Right lobe of liver (tissue), 4 donors: Measurements from ENCODE around the gene PTMA.

ENCODE experiments used
- POLR2A ChIP-seq: fragments of 450-650 bp; IDR thresholded peaks from one replicate; pipeline ENCODE4 v1.6.1; 2017; ENCODE audit warnings: antibody characterized with exemption, mild to moderate bottlenecking
- TF ChIP-seq, protein P1 (sequence below), 4 donors: fragments of 200-600 bp in 3 of 4; fragments of 450-650 bp in 1 of 4; IDR thresholded peaks; one replicate each; pipeline versions ENCODE4 v1.5.1 to v1.8.0; 2016 to 2022; ENCODE audit warnings: antibody characterized with exemption in 4 of 4, mild to moderate bottlenecking in 2 of 4
- donor health status: DM: no; HTN: no; CAD: no.
- donor health status: DM: no; HTN: no; CAD: no.
- donor health status: DM: no; HTN: yes; CAD: no.

DNA sequence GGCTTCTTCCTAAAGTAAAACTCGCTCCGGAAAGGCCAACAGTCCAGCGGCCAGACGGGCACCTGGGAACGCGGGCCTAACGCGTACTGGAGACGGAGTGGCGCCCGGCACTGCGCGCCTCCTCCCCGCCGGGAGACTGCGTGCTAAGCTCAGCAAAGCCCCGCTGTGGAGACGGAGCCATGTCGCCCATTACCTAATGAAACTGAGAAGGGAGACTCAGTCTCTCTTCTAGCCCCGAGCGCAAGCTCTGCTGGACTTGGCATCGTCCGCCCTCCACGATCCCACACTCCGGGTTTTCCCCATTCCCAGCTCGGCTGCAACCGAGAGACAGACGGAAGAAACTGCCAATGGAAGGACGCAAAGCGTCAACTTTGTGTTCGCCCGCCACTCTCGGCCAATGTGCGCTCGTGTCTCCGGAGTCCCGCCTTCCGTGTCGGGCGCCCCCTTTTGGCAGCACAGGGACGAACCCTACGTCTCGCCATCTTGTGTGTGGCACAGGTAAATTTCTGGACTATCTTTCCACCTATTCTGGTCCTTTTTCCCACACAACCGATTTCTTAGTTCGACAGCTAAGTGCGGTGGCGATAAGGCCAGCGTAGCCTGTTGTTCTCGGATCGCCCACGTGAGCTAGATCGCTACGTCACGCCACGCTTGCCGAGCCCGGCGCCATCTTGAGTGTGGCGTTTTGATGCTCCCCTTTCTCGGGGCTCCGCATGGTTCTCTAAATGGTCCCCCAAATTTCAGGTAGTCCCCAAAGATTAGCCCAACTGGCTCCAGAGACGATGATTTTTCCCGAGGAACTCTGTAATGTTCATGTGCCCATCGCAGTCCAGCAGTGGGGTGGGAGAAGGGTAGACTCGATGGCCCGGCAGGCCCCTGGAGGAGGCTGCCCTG is 1.3 kb upstream of the PTMA start:
- TF ChIP-seq, protein P1, sequence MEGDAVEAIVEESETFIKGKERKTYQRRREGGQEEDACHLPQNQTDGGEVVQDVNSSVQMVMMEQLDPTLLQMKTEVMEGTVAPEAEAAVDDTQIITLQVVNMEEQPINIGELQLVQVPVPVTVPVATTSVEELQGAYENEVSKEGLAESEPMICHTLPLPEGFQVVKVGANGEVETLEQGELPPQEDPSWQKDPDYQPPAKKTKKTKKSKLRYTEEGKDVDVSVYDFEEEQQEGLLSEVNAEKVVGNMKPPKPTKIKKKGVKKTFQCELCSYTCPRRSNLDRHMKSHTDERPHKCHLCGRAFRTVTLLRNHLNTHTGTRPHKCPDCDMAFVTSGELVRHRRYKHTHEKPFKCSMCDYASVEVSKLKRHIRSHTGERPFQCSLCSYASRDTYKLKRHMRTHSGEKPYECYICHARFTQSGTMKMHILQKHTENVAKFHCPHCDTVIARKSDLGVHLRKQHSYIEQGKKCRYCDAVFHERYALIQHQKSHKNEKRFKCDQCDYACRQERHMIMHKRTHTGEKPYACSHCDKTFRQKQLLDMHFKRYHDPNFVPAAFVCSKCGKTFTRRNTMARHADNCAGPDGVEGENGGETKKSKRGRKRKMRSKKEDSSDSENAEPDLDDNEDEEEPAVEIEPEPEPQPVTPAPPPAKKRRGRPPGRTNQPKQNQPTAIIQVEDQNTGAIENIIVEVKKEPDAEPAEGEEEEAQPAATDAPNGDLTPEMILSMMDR (IDR thresholded peaks at IDR 0.05) = peak; percentile 76 to 95 (median 88)
- TF ChIP-seq POLR2A = peak; percentile 85
